Activated CD8-positive, alpha-beta T cell treated with anti-CD3 and anti-CD28 coated beads for 36 hours (primary cell): ENCODE results near the gene NPTX1. TPM values are rescaled to one million over a fixed set of nuclear protein-coding genes. Genes with fewer than 3 reads are reported as not detected.

ENCODE experiments used
- ATAC-seq: fragments of 200-7000 bp; cut with Tn5 transposase; one replicate; pipeline ENCODE4 v1.10.0; 2021; ENCODE audit warnings: mild to moderate bottlenecking, moderate library complexity
- CTCF ChIA-PET: fragments of 350-600 bp; sonication (Branson Sonifier 250); formaldehyde crosslinking; loops from one replicate; lab custom pipeline; 2021; ENCODE audit warnings: antibody characterized with exemption; lab: Charles Lee
- POLR2A ChIA-PET: fragments of 350-600 bp; sonication (Branson Sonifier 250); formaldehyde crosslinking; loops from one replicate; lab custom pipeline; 2021; ENCODE audit warnings: antibody characterized with exemption; lab: Charles Lee
- DNase-seq: peaks from one replicate; pipeline ENCODE4 v3.0.0-alpha.2; 2020
- H3K27ac Mint-ChIP-seq: one replicate; pipeline ENCODE4 v1.8.0; 2021; ENCODE audit warnings: mild to moderate bottlenecking, mixed read lengths
- H3K27me3 Mint-ChIP-seq: one replicate; pipeline ENCODE4 v1.8.0; 2021; ENCODE audit warnings: mixed read lengths
- H3K36me3 Mint-ChIP-seq: one replicate; pipeline ENCODE4 v1.8.0; 2021; ENCODE audit warnings: low read depth, mixed read lengths
- H3K4me1 Mint-ChIP-seq: one replicate; pipeline ENCODE4 v1.8.0; 2021; ENCODE audit warnings: low read depth, mixed read lengths
- H3K4me3 Mint-ChIP-seq: one replicate; pipeline ENCODE4 v1.8.0; 2021; ENCODE audit warnings: mild to moderate bottlenecking, moderate library complexity, mixed read lengths
- H3K9me3 Mint-ChIP-seq: one replicate; pipeline ENCODE4 v1.8.0; 2021; ENCODE audit warnings: mixed read lengths
- intact Hi-C: fragments of 100-400 bp; cut with micrococcal nuclease; formaldehyde crosslinking; loops from one replicate; pipeline ENCODE4 v1.10.0; 2022
- total RNA-seq, 2 experiments: library from RNA; stranded (reverse); gene quantifications; one replicate each; pipeline ENCODE4 v1.2.3, GENCODE V29; 2021
- TF ChIP-seq, protein P1 (sequence below): fragments of 200-600 bp; IDR thresholded peaks from one replicate; pipeline ENCODE4 v1.8.0; 2022; ENCODE audit warnings: antibody characterized with exemption, mild to moderate bottlenecking

NPTX1 gene
- total RNA-seq, 2 experiments from 2014 or later = 3.4 to 5.1 TPM

DNA sequence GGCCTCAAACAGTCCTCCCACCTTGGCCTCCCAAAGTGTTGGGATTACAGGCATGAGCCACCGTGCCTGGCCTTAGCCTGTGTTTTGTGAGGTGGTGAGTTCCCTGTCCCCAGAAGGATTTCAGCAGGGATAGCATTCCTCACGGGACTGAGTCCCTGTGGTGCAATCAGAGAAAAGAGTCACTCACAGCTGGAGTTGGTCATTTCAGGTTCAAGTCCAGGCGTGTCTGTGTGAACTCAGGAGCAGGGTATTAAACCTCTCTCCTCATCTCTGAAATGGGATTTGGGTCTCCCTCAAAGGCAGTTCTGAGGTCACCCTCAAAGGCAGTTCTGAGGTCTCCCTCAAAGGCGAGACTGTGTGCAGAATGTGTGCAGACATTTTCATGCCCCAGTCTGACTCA lies 28.6 kb downstream of the NPTX1 start:
- no peaks in the 10 kb centered on the region for H3K9me3 Mint-ChIP-seq
- H3K4me1 Mint-ChIP-seq = peaks cover under 1% of the 10 kb centered on the region
- H3K27ac Mint-ChIP-seq = no peak overlapping the region
- intact Hi-C loops = no loop called here
- peaks cover 4% of the 10 kb centered on the region for H3K27me3 Mint-ChIP-seq
- no peaks in the 10 kb centered on the region for H3K36me3 Mint-ChIP-seq
- DNase-seq = no peak
- no peak overlapping the region for H3K4me3 Mint-ChIP-seq
- ChIA-PET POLR2A (no interaction called here), CTCF (interaction anchor here (1.4 kb wide), 1 partner anchor 21 kb away, joined by 3 read pairs; no protein-coding TSS in a partner anchor)
- ATAC-seq = no peak
- TF ChIP-seq, protein P1, sequence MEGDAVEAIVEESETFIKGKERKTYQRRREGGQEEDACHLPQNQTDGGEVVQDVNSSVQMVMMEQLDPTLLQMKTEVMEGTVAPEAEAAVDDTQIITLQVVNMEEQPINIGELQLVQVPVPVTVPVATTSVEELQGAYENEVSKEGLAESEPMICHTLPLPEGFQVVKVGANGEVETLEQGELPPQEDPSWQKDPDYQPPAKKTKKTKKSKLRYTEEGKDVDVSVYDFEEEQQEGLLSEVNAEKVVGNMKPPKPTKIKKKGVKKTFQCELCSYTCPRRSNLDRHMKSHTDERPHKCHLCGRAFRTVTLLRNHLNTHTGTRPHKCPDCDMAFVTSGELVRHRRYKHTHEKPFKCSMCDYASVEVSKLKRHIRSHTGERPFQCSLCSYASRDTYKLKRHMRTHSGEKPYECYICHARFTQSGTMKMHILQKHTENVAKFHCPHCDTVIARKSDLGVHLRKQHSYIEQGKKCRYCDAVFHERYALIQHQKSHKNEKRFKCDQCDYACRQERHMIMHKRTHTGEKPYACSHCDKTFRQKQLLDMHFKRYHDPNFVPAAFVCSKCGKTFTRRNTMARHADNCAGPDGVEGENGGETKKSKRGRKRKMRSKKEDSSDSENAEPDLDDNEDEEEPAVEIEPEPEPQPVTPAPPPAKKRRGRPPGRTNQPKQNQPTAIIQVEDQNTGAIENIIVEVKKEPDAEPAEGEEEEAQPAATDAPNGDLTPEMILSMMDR = no peak

DNA sequence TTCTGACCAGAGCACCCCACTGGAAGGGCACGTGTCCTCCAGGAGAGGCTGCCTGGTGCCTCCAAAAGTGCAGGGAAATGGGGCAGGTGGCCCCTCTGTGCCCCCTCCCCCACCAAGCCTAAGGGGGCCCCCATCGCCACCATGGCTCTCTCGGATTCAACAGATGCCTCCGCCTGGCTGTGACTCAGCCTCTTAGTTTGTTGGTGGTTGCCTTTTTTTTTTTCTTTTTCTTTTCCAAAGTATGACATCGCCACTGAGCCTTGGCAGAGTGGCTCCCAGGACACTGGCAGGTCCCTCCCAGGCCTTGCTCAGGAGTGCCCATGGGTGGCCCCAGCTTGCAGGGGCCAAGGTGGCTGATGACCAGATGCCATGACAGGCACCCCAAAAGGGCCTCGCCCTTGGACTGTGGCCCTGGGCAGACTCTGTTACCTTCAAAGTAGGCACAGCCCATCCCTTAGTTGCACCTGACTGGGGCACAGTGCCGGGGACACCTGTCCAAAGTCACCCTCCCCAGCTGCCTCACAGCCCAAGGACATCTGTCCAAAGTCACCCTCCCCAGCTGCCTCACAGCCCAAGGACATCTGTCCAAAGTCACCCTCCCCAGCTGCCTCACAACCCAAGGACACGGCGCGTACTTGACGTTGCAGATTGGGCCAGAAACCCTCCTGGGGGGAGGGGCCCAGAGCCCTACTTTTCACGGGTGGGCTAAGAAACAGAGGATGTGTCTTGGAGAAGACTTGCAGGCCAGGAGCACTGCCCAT lies 29.6 kb downstream of the NPTX1 start:
- H3K9me3 Mint-ChIP-seq = no peaks in the 10 kb centered on the region
- POLR2A ChIA-PET = no interaction called here
- ATAC-seq (no peak), DNase-seq (no peak)
- H3K27ac Mint-ChIP-seq = no peak overlapping the region
- peaks cover 7% of the 10 kb centered on the region for H3K27me3 Mint-ChIP-seq
- no peak overlapping the region for H3K4me3 Mint-ChIP-seq
- TF ChIP-seq, protein P1 = no peak
- no peaks in the 10 kb centered on the region for H3K36me3 Mint-ChIP-seq
- H3K4me1 Mint-ChIP-seq = no peaks in the 10 kb centered on the region
- intact Hi-C loops = no loop called here
- CTCF ChIA-PET = interaction anchor here (1.4 kb wide), 1 partner anchor 20 kb away, joined by 3 read pairs; no protein-coding TSS in a partner anchor

GRCh38 chr17:80445726-80446110 lies 30.7 kb downstream of the NPTX1 start:
- Mint-ChIP-seq H3K27me3 (peaks cover 7% of the 10 kb centered on the region), H3K4me1 (no peaks in the 10 kb centered on the region), H3K9me3 (no peaks in the 10 kb centered on the region), H3K27ac (no peak overlapping the region), H3K36me3 (no peaks in the 10 kb centered on the region), H3K4me3 (no peak overlapping the region)
- intact Hi-C loops = no loop called here
- ChIA-PET CTCF (no interaction called here), POLR2A (no interaction called here)
- no peak for DNase-seq
- TF ChIP-seq, protein P1 = no peak
- no peak for ATAC-seq

- no peak for ATAC-seq
- no peak for DNase-seq
- ChIA-PET CTCF (no interaction called here), POLR2A (no interaction called here)
- no peak overlapping the region for H3K4me3 Mint-ChIP-seq
- H3K9me3 Mint-ChIP-seq = no peaks in the 10 kb centered on the region
- H3K36me3 Mint-ChIP-seq = no peaks in the 10 kb centered on the region
- H3K27ac Mint-ChIP-seq = no peak overlapping the region
- no peaks in the 10 kb centered on the region for H3K4me1 Mint-ChIP-seq
- TF ChIP-seq, protein P1 = no peak
- H3K27me3 Mint-ChIP-seq = peaks cover 7% of the 10 kb centered on the region
- intact Hi-C loops = no loop called here
Observed at GRCh38 chr17:80445007-80445725, 31.2 kb downstream of the NPTX1 start.

- Mint-ChIP-seq H3K36me3 (no peaks in the 10 kb centered on the region), H3K27me3 (peaks cover 7% of the 10 kb centered on the region), H3K4me1 (no peaks in the 10 kb centered on the region), H3K9me3 (no peaks in the 10 kb centered on the region), H3K4me3 (no peak overlapping the region), H3K27ac (no peak overlapping the region)
- ChIA-PET CTCF (no interaction called here), POLR2A (no interaction called here)
- intact Hi-C loops = no loop called here
- DNase-seq (no peak), ATAC-seq (no peak)
- TF ChIP-seq, protein P1 = no peak
Observed at GRCh38 chr17:80444644-80444979, 31.8 kb downstream of the NPTX1 start.
